Measurements from ENCODE around the gene FETUB.

Gene FETUB

GRCh38 chr3:186636536-186636935, 3.7 kb upstream of the FETUB start:
- DNase-seq, result no peak

- DNase-seq, result no peak
These were observed 2.5 kb upstream of the FETUB start for GRCh38 chr3:186637686-186638085.

DNA sequence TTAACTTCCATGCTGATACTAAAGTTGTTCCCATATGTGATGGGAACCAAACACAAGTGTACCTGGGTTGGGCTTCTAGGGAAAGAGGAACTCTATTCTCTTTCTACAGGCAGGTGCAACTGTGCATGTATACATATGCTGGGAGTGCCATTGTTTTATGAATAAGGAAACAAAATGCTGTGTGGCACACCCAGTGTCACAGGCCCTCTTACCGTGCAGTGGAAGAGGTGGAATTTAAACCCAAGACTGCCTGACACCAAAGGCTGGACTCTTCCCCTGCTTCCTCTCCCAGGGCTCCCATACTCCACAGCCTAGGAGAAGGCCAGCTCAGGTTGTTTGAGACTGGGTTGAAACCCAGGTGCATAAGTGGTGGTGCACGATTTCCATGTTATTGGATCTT, 1.9 kb upstream of the FETUB start:
- DNase-seq, result no peak

DNA sequence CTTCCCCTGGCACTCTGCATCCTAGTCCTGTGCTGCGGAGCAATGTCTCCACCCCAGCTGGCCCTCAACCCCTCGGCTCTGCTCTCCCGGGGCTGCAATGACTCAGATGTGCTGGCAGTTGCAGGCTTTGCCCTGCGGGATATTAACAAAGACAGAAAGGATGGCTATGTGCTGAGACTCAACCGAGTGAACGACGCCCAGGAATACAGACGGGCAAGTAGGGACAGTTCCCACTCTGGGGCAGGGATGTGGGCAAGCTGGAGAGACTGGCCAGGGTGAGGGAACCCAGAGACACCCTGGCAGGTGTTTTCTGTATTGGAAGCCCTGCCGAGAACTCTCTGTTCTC, 247 bp downstream of the FETUB start:
- no peak for DNase-seq

GRCh38 chr3:186640929-186641328, 730 bp downstream of the FETUB start:
- DNase-seq, result no peak

- DNase-seq, result no peak
These were observed 1.8 kb downstream of the FETUB start for GRCh38 chr3:186642014-186642413.

- DNase-seq, result no peak
These were observed 3.3 kb downstream of the FETUB start for GRCh38 chr3:186643493-186643892.

- no peak for DNase-seq
These were observed 4.5 kb downstream of the FETUB start for GRCh38 chr3:186644683-186645082.

DNA sequence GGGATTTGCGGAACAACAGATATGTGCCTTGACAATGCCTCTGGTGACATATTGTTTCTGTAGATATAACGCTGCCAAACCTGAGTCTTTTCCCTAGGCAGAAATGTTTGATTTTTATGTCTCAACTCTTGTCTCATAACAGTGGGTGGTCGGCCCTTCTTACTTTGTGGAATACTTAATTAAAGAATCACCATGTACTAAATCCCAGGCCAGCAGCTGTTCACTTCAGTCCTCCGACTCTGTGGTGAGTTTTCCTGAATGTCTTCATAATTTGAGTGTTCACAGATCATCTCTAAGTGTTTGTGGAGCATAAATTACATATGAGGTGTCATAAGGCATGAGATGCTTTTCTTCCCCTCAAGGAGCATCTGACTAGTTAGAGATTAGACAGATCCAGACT, 5.9 kb downstream of the FETUB start:
- DNase-seq, result no peak

GRCh38 chr3:186646841-186647240, 6.6 kb downstream of the FETUB start:
- DNase-seq, result no peak

DNA sequence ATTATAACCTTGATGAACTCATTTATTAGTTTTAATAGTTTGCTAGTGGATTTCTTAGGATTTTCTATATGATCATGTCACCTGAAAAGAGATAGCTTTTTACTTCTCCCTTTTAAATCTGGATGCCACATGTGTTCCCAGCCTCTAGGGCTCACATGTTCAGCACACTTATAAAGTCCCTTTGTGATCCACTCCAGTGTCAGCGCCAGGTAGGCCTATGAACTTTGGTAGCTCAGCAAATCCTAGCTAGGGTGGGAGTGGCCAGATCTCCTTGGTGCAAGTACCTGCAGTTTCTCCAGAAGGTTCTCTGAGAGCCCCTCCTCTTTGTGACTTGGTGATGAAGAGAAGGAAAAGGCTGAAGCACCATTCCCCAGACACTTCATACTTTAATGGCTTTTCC, 8.7 kb downstream of the FETUB start:
- DNase-seq, result no peak

DNA sequence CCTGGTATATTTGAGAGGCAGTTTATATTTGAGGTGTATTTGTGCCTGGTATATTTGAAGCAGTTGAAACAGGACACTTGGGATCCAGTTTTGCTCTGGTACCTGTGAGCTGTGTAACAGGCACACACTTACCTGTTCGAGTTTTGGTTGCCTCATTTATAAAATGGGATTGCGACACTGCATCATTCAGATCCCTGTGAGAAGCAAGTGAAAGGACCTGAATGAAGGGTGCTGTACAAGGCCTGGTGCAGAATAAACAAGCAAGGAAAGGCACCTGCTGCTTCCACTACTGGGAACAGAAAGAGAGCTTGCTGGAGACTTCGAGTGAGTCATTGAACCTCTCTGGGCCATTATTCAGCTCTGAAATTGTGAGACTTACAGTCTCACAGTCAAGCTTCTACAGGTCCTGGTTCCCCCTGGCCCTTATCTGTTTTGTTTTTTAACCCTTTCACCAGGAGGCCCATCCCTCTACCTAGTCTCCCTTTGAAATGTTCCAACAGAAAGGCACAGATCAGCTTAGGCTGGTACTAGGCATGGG, 11.5 kb downstream of the FETUB start:
- DNase-seq, result no peak

- DNase-seq, result no peak
These were observed 13.0 kb downstream of the FETUB start for GRCh38 chr3:186653080-186653707.

GRCh38 chr3:186653984-186654383, 13.8 kb downstream of the FETUB start:
- no peak for DNase-seq

- no peak for DNase-seq
These were observed 23.3 kb downstream of the FETUB start for GRCh38 chr3:186663361-186664118.

- no peak for DNase-seq
These were observed 23.9 kb downstream of the FETUB start for GRCh38 chr3:186664119-186664495.

GRCh38 chr3:186664506-186664905, 24.3 kb downstream of the FETUB start:
- no peak for DNase-seq

DNA sequence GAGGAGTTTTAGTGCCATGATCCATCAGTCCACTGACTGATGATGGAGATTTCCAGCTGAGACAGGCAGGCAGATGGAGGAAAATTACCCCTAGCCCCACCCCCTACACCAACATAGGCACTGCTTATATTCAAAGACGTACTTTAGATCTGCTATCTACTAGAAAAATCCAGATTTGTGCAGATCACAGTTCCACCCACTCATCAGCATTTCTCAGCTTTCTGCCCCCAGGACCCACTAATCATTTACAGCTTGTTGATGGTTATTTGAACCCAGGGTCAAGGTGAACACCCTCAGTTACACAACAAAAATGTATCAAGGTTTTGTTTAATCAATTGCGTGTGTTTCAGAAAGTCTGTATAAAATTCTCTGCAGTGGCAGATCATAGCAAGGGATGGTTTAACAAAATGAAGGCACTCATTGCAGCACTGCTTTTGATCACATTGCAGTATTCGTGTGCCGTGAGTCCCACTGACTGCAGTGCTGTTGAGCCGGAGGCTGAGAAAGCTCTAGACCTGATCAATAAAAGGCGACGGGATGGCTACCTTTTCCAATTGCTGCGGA, 25.5 kb downstream of the FETUB start, which contains the start of gene HRG:
Gene HRG, plus strand, starts transcription at position 390 of the 564 bp plus-strand sequence. Its CDS starts 18 bp downstream, at position 408.
- DNase-seq, result no peak

DNA sequence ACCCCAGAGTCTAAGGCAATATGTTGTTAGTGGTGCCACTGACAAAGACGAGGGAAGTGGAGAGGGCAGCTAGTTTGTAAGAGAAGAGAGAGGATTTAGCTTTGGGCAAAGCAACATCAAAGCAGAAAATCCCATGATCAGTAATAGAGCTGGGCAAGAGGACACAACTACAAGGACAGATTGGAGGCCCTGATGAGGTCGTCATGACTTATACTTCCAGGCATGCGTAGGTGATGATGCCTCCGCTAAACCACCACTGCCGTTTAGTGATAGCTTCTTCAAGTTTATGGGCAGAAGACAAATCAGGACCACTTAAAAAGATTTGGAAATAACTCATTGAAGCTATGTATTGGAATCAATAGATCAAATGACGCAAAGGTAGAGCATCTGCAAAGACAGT, 28.2 kb downstream of the FETUB start:
- no peak for DNase-seq

GRCh38 chr3:186669378-186670084, 29.3 kb downstream of the FETUB start:
- no peak for DNase-seq

- DNase-seq, result no peak
These were observed 30.0 kb downstream of the FETUB start for GRCh38 chr3:186670155-186670554.

- DNase-seq, result no peak
These were observed 30.9 kb downstream of the FETUB start for GRCh38 chr3:186671051-186671450.

DNA sequence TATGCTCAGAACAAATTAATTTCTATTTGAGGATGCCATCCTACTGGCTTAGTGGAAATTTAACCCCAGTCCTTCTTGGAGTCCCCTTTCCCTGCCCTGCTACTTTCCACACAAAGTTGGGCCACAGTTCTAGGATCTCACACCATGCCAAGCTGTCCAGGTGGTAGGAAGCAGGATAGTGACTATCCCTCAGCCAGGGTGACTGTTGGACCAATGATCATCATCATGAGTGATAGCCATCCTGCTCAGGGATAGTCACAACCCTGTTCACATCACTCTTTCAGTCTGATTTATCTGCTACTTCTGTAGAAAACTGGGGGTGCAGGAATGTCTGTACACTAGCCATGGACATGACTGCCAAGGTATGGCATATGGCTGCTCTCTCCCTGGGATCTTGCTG, 38.4 kb downstream of the FETUB start:
- no peak for DNase-seq

DNA sequence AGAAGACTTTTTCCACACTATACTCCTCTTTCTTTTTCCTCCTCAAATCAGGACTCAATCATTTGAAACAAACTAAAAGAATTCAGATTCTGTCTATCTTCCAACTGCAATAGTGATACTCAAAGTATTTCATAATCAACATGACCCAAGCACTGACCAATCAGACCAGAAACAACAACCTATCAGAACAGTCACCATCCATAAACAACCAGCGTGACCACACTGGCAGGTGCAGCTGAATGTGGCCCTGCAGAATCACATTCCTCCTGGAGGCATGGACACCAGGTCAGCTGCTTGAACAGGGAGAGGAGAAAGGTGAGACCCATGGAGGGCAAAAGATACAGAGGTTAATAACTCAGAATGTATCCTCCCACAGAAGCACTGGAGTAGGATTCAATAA, 39.0 kb downstream of the FETUB start:
- no peak for DNase-seq

Data from stimulated activated CD4-positive, alpha-beta T cell treated with anti-CD3 and anti-CD28 coated beads, Interleukin-4, amount 100 ng/mL, for 24 hours (primary cell).